Activated gamma-delta T cell treated with anti-CD3 and anti-CD28 coated beads, Interleukin-2, amount 50 U/mL, for 16 hours (primary cell): ENCODE measurements around the gene RELN.

ENCODE experiments used
- DNase-seq: peaks from one replicate; pipeline ENCODE4 v3.0.0-alpha.2; 2020; ENCODE audit warnings: low read depth

Gene RELN

DNA sequence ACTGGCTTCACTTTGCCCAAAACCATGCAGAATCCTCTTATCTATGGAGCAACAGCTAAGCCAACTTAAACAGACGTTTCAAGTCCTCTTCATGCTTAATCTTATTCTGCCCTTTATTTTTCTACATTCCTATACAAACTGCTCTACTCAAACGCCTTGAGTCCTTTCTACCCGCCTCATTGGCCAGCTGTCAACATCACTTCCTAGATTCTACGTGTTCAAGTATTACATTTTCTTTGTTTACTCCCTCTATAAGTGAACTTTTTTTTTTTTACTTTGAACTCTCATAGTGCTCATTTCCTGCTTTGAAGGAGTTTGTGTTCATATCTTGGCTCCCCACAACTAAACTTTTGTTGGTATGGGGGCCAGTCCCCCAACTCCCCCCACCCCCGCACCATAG, 514.5 kb downstream of the RELN start:
- DNase-seq: no peak

DNA sequence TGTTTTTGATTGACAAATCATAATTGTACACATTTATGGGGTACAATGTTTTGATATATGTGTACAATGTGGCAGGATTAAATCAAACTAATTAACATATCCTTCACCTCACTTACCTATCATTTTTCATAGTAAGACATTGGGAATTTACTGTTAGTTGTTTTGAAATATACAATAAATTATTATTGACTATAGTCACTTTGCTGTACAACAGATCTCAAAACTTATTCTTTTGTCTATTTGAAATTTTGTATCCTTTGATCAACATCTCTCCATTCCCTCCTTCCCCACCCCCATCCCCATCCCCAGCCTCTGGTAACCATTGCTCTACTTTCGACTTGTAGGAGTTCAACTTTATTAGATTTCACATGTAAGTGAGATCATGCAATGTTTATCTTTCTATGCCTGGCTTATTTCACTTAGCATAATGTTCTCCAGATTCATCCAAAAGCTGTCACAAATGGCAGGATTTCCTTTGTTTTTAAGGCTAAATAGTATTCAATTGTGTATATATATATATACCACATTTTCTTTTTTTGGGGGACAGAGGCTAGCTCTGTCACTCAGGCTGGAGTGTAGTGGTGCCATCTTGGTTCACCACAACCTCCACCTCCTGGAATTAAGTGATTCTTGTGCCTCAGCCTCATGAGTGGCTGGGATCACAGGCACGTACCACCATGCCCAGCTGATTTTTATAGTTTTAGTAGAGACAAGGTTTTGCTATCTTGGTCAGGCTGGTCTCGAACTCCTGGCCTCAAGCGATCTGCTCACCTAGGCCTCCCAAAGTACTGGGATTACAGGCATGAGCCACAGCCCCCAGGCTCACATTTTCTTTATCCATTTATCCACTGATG, 520.1 kb downstream of the RELN start:
- no peak for DNase-seq

DNA sequence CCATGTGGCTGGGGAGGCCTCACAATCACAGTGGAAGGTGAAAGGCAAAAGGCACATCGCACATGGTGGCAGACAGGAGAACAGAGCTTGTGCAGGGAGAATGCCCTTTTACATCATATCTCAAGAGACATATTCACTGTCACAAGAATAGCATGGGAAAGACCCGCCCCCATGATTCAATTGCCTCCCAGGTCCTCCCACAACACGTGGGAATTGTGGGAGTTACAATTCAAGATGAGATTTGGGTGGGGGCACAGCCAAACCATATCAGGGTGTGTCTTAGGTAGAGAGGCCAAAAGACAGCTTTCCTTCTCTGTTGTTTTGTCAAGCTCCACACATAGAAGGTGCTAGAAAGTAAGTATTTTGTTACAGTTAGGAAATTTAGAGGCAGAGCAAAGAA, 522.6 kb downstream of the RELN start:
- DNase-seq: no peak

DNA sequence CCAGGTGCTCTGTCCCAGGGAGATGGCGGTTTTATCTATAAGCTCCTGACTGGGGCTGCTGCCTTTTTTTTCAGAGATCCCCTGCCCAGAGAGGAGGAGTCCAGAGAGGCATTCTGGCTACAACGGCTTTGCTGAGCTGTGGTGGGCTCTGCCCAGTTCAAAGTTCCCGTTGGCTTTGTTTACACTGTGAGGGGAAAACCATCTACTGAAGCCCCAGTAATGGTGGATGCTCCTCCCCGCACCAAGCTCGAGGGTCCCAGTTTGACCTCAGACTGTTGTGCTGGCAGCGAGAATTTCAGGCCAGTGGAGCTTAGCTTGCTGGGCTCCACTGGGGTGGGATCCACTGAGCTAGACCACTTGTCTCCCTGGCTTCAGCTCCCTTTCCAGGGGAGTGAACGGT, 527.1 kb downstream of the RELN start:
- DNase-seq: no peak

DNA sequence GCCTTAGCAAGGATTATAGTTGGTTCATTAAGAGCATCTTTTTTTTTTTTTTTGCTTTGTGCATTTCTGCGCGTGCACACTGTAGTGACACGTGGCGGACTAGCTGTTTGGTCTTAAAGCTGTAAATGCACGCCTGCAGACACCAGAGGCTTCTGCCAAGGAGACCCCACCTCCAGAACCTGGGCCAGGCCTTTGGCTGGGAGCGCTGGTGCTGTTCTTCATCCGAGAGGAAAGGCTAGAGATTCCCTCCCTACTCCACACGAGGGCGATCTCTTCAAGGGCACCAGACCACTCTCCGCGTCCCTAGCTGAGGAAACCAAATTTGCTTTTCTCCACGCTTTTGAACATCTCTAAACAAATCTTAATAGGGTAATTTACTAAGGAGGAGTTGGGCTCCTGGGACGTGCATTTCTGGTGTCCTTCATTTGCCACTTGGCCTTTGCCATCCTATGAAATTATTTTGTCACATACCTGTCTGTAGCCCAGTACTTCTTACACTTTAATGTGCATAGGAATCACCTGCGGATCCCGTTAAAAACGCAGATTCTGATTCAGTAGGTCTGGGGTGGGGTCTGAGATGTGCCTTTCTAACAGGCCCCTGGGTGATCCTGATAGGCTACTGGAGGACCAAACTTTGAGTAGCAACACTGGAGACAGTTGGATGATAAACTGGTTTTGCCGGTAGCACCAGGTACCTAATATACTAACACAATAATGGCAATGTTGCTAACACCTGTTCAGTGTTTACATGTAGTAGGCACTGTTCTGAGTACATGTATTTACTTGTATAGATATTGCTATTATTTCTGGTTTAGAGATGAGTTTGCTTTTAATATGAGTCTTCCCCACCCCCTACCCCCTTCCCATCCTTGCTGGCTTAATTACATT, 542.1 kb downstream of the RELN start:
- no peak for DNase-seq

DNA sequence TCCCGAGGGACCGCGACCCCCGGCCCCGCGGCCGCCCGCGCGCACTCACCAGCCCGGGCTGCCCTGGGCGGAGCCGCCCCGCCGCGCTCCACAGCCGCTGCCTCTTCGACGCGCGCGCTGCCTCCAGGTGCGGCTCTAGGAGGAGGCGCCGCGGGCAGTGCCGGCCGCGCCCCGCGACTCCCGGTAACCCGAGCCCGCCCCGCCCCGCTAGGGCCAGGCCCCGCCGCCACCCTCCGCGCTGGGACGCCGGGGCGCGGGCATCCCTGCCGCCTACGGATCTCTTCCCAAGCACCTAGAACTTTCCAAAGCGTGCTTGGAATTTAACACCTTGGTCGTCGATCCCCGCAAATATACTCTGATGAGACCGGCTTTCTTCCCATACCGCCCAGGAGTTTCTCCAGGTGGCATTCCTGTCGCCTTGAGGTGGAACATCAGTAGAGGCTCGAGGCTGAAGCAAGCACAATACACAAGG, 543.4 kb downstream of the RELN start, which contains the start of gene SLC26A5:
Gene SLC26A5, minus strand, starts transcription at position 159 of the 472 bp plus-strand sequence. CDS start 24,693 bp downstream, outside the sequence.
- no peak for DNase-seq

DNA sequence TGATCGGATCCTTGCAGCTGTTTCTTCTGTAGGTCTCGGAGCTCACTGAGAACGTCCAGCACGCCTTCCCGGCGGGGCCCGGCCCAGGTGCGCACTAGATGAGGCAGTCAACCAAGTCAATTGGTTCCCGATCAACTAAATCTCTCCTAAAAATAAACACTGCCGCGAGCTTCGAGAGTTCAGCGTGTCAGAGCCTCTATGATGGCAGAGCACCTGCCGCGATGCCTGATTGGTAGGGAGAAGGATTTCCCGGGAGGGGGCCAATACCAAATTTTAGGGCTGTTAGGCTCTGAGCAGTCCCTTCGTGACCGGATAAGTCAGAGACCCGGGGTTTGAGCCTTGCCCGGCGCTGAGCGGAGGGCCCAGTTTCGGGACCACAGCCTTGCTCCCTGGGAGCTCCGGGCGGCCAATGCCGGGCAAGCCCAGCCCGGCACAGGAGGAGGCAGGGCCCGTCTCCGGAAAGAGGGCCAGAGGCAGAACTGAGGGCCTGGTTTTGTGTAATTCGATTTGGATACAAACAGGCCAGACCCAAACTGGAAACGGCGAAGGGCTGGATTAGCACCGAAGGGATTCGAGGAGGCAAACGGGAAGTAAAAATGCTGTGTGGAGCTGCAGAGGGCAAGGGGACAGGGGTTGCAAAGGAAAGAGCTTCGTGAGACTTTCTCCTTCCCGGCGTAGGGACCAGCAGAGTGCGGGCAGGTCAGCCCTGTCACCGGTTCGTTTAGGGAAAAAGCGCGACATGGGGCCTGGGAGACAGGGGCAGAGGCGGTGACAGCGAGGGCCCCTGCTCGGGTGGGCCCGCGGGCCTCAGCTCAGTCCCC, 544.0 kb downstream of the RELN start:
- no peak for DNase-seq

DNA sequence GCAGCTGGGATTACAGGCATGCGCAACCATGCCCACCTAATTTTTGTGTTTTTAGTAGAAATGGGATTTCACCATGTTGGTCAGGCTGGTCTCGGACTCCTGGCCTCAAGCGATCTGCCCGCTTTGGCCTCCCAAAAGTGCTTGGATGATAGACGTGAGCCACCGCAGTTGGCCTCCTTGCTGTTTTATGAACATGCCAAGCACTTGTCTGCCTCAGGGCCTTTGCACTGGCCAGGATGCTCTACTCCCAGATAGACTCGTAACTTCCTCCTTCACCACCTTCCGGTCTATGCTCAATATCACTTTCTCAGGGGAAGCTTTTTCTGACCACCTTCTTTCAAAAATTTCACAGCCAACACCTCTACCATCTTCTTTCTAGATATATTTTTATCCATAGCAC, 549.8 kb downstream of the RELN start:
- no peak for DNase-seq

DNA sequence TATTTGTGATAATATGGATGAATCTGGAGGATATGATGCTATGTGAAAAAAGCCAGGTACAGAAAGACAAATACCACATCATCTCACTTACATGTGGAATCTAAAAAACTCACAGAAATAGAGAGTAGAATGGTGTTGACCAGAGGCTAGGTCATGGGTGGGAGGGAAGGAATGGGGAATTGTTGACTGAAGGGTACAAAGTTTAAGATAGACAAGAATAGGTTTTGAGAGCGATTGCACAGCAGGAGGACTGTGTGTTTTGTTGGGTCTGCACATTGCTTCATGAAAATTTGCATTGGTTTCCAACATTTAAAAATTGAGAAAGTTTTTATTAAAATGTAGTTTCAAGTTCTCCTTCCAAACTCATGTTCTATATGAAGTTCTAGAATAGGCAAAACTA, 551.8 kb downstream of the RELN start:
- DNase-seq: no peak

DNA sequence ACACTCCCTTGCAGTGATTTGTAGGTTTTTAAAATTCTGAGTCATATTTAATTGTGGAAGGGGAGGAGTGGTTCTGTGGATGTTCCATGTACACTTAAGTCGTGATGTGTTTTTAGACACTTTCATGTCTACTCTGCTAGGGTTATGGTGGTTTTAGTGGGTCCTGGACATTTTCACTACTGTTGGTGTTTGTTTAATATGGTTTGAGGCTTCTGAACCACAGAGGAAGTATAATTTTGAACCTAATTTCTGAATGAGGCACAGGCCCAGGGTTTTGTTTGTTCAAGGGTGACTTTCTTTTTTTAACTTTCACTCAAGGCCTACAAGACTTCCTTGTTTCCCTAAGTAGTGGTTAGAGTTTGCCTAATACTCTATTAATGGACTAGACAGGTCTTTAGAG, 556.7 kb downstream of the RELN start:
- no peak for DNase-seq

DNA sequence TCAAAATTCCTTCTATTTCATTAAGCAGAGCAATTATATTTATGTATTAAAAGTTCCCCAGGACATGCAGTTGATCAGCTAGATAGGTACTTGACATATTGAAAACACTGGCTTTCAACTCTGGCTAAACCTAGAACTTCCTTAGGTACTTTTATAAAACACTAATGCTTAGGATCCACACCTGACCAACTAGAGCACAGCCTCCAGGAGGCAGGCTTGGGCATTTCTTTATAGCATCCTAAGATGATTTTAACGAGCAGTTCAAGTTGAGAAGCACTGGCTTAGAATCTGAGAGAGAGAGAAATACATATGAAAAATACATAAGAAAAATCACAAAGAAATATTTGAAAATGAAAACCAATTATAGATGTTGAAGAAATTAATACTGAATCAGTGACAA, 564.3 kb downstream of the RELN start:
- DNase-seq: no peak

DNA sequence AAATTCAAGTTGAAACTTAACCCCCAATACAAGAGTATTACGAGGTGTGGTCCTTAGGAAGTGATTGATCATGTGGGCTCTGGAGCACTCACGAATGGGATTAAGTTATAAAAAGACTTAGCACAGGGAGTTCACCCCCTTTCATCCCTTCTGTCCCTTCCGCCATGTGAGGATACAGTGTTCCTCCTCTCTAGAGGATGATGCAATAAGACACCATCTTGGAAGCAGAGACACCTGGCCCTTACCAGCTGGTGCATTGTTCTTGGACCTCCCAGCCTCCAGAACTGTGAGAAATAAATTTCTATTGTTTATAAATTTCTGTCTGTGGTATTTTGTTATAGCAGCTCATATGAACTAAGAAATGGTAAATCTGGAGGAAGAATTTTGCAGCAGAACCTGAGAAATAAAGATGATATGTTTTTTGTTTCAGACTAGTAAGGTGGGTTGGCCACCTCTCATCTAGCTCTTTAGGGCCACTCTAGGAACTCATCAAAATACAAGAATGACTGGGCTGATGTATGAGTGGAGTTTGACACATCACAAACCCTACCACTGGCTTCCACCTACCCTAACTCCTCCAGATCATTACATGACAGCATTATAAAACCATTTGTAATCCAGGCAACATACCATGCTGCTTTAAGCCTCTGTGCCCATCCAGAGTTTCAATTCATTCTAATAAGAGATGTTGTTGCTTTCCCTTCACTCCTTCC, 565.8 kb downstream of the RELN start:
- no peak for DNase-seq
